ENCODE data around the gene SFXN5. TPM values are rescaled to one million over a fixed set of nuclear protein-coding genes. Genes with fewer than 3 reads are reported as not detected.
"Not testable (repeated sequence)": the region's sequence is repeated elsewhere in the genome, so short reads cannot be mapped to it uniquely, and the experiment has no call there.

Gene SFXN5
- polyA plus RNA-seq, 1 donor (not counting 4 experiments of a cell fraction or from before 2014, with no cell fraction given), result 6.3 TPM

- no peak for DNase-seq (ENCODE audit: low read depth, low spot score)
- Histone ChIP-seq H3K9me3 (ENCODE audit: control insufficient read depth, low read depth, low read length) (no peaks in the 10 kb centered on the region), H2AFZ (ENCODE audit: control insufficient read depth, low read length) (no peak overlapping the region), H3K9ac (ENCODE audit: control insufficient read depth, extremely low read depth, insufficient read depth, low read length) (no peak overlapping the region), H3K27ac (ENCODE audit: control insufficient read depth, insufficient read depth, low read length) (peak overlapping the region; percentile 1), H3K79me2 (ENCODE audit: control insufficient read depth, insufficient read depth, low read length) (no peaks in the 10 kb centered on the region), H3K36me3 (ENCODE audit: control insufficient read depth in 2 of 2, extremely low read depth in 1 of 2, insufficient read depth in 2 of 2, low read length in 2 of 2) (peaks cover 0 to 1% of the 10 kb centered on the region in 2 experiments), H3K27me3 (ENCODE audit: control insufficient read depth, extremely low read depth, insufficient read depth, low read length) (no peaks in the 10 kb centered on the region), H3K9me1 (ENCODE audit: control insufficient read depth, extremely low read depth, insufficient read depth, low read length) (no peaks in the 10 kb centered on the region), H3K4me3 (ENCODE audit: control insufficient read depth in 2 of 3, extremely low read depth in 1 of 3, insufficient read depth in 2 of 3, low read depth in 1 of 3, low read length in 3 of 3) (no peak overlapping the region), H4K20me1 (ENCODE audit: control insufficient read depth, extremely low read depth, insufficient read depth, low read length) (no peaks in the 10 kb centered on the region), H3K4me1 (ENCODE audit: control insufficient read depth, extremely low read depth, insufficient read depth, low read length) (peaks cover 50% of the 10 kb centered on the region), H3K4me2 (ENCODE audit: control insufficient read depth, extremely low read depth, insufficient read depth, low read depth, low read length) (peak overlapping the region; percentile 53)
- dilution Hi-C loops (cut with MboI; ENCODE audit: extremely low pct_ligation_motif_present, low sequenced_read_pairs), result no loop called here
- TF ChIP-seq EZH2 (IDR thresholded peaks at IDR 0.05; ENCODE audit: low read length), result no peak
- TF ChIP-seq CTCF (optimal IDR thresholded peaks at IDR 0.05 in 1 of 3, IDR thresholded peaks at IDR 0.05 in 1 of 3, conservative IDR thresholded peaks at IDR 0.05 in 1 of 3; ENCODE audit: extremely low read depth in 1 of 3, insufficient read depth in 2 of 3, low read length in 3 of 3), result no peak
- FAIRE-seq, result no peak
Observed at GRCh38 chr2:73068147-73068546, 3.4 kb downstream of the SFXN5 start.

- TF ChIP-seq EZH2 (IDR thresholded peaks at IDR 0.05; ENCODE audit: low read length) (no peak), CTCF (optimal IDR thresholded peaks at IDR 0.05 in 1 of 3, IDR thresholded peaks at IDR 0.05 in 1 of 3, conservative IDR thresholded peaks at IDR 0.05 in 1 of 3; ENCODE audit: extremely low read depth in 1 of 3, insufficient read depth in 2 of 3, low read length in 3 of 3) (no peak)
- H4K20me1 ChIP-seq (ENCODE audit: control insufficient read depth, extremely low read depth, insufficient read depth, low read length), result no peaks in the 10 kb centered on the region
- dilution Hi-C loops (cut with MboI; ENCODE audit: extremely low pct_ligation_motif_present, low sequenced_read_pairs), result no loop called here
- no peak overlapping the region for H3K4me3 ChIP-seq (ENCODE audit: control insufficient read depth in 2 of 3, extremely low read depth in 1 of 3, insufficient read depth in 2 of 3, low read depth in 1 of 3, low read length in 3 of 3)
- H3K4me1 ChIP-seq (ENCODE audit: control insufficient read depth, extremely low read depth, insufficient read depth, low read length), result peaks cover 46% of the 10 kb centered on the region
- peaks cover 0 to 3% of the 10 kb centered on the region in 2 experiments for H3K36me3 ChIP-seq (ENCODE audit: control insufficient read depth in 2 of 2, extremely low read depth in 1 of 2, insufficient read depth in 2 of 2, low read length in 2 of 2)
- H3K4me2 ChIP-seq (ENCODE audit: control insufficient read depth, extremely low read depth, insufficient read depth, low read depth, low read length), result no peak overlapping the region
- no peaks in the 10 kb centered on the region for H3K9me3 ChIP-seq (ENCODE audit: control insufficient read depth, low read depth, low read length)
- no peak overlapping the region for H3K27ac ChIP-seq (ENCODE audit: control insufficient read depth, insufficient read depth, low read length)
- H2AFZ ChIP-seq (ENCODE audit: control insufficient read depth, low read length), result no peak overlapping the region
- no peak overlapping the region for H3K9ac ChIP-seq (ENCODE audit: control insufficient read depth, extremely low read depth, insufficient read depth, low read length)
- no peaks in the 10 kb centered on the region for H3K9me1 ChIP-seq (ENCODE audit: control insufficient read depth, extremely low read depth, insufficient read depth, low read length)
- no peak for FAIRE-seq
- DNase-seq (ENCODE audit: low read depth, low spot score), result no peak
- no peaks in the 10 kb centered on the region for H3K27me3 ChIP-seq (ENCODE audit: control insufficient read depth, extremely low read depth, insufficient read depth, low read length)
- peaks cover 4% of the 10 kb centered on the region for H3K79me2 ChIP-seq (ENCODE audit: control insufficient read depth, insufficient read depth, low read length)
Observed at GRCh38 chr2:73067043-73067442, 4.5 kb downstream of the SFXN5 start.

GRCh38 chr2:73065070-73065469, 6.4 kb downstream of the SFXN5 start:
- H3K4me2 ChIP-seq (ENCODE audit: control insufficient read depth, extremely low read depth, insufficient read depth, low read depth, low read length); DNase-seq (ENCODE audit: low read depth, low spot score); dilution Hi-C loops (cut with MboI; ENCODE audit: extremely low pct_ligation_motif_present, low sequenced_read_pairs); H3K4me3 ChIP-seq (ENCODE audit: control insufficient read depth in 2 of 3, extremely low read depth in 1 of 3, insufficient read depth in 2 of 3, low read depth in 1 of 3, low read length in 3 of 3); H3K9me1 ChIP-seq (ENCODE audit: control insufficient read depth, extremely low read depth, insufficient read depth, low read length); H3K36me3 ChIP-seq (ENCODE audit: control insufficient read depth in 2 of 2, extremely low read depth in 1 of 2, insufficient read depth in 2 of 2, low read length in 2 of 2); H4K20me1 ChIP-seq (ENCODE audit: control insufficient read depth, extremely low read depth, insufficient read depth, low read length); H3K79me2 ChIP-seq (ENCODE audit: control insufficient read depth, insufficient read depth, low read length); H3K27ac ChIP-seq (ENCODE audit: control insufficient read depth, insufficient read depth, low read length); H3K27me3 ChIP-seq (ENCODE audit: control insufficient read depth, extremely low read depth, insufficient read depth, low read length); H3K9me3 ChIP-seq (ENCODE audit: control insufficient read depth, low read depth, low read length); H3K9ac ChIP-seq (ENCODE audit: control insufficient read depth, extremely low read depth, insufficient read depth, low read length); FAIRE-seq; H2AFZ ChIP-seq (ENCODE audit: control insufficient read depth, low read length): not testable (repeated sequence)
- peaks cover 39% of the 10 kb centered on the region for H3K4me1 ChIP-seq (ENCODE audit: control insufficient read depth, extremely low read depth, insufficient read depth, low read length)
